Fibroblast of villous mesenchyme (primary cell): ENCODE measurements around the gene MFSD6L. TPM values are rescaled to one million over a fixed set of nuclear protein-coding genes. Genes with fewer than 3 reads are reported as not detected.
A peak's percentile ranks its signal among the peaks of the same experiment; 100 is the strongest.
"Not testable (repeated sequence)": the region's sequence is repeated elsewhere in the genome, so short reads cannot be mapped to it uniquely, and the experiment has no call there.

Experiments used
- DNase-seq: peaks from one replicate; pipeline ENCODE4 v3.0.0-alpha.2; 2010; ENCODE audit warnings: low read depth
- H3K4me3 ChIP-seq: 2 replicates; pipeline ENCODE4 v1.5.1; 2011; ENCODE audit warnings: low read depth, mild to moderate bottlenecking, low read length
- CTCF ChIP-seq: IDR thresholded peaks from 2 replicates; pipeline ENCODE4 v1.5.1; 2012; ENCODE audit warnings: low read depth, mild to moderate bottlenecking, low read length; ENCODE audit not compliant: insufficient read depth
- total RNA-seq: library from RNA; depleted of rRNA; stranded (reverse); fragments of >200 nt; gene quantifications from 2 replicates; pipeline ENCODE4 v1.2.3, GENCODE V29; 2012

Gene MFSD6L
- total RNA-seq, 1 donor, result not detected

- TF ChIP-seq CTCF, result no peak
- DNase-seq, result no peak
- H3K4me3 ChIP-seq, result no peak overlapping the region
Measured at GRCh38 chr17:8818047-8818446, 18.9 kb upstream of the MFSD6L start.

- TF ChIP-seq CTCF, result no peak
- DNase-seq, result peak; percentile 4
- no peak overlapping the region for H3K4me3 ChIP-seq
Measured at GRCh38 chr17:8806926-8807550, 7.9 kb upstream of the MFSD6L start.

GRCh38 chr17:8806253-8806925 lies 7.2 kb upstream of the MFSD6L start:
- TF ChIP-seq CTCF, result no peak
- H3K4me3 ChIP-seq, result no peak overlapping the region

GRCh38 chr17:8805396-8805795 lies 6.2 kb upstream of the MFSD6L start:
- H3K4me3 ChIP-seq, DNase-seq: not testable (repeated sequence)

More at GRCh38 chr17:8806253-8806925, 7.2 kb upstream of the MFSD6L start:
- DNase-seq, result no peak

GRCh38 chr17:8803531-8804420 lies 4.6 kb upstream of the MFSD6L start:
- no peak overlapping the region for H3K4me3 ChIP-seq
- DNase-seq, result no peak
- no peak for TF ChIP-seq CTCF

- no peak for DNase-seq
- H3K4me3 ChIP-seq, result no peak overlapping the region
- no peak for TF ChIP-seq CTCF
Measured at GRCh38 chr17:8801135-8801840, 2.1 kb upstream of the MFSD6L start.
